NCI-H226 (cell line): ENCODE data around the gene FOXC1.

Experiments
- DNase-seq: peaks from one replicate; pipeline ENCODE4 v3.0.0-alpha.2; 2015

Gene FOXC1

DNA sequence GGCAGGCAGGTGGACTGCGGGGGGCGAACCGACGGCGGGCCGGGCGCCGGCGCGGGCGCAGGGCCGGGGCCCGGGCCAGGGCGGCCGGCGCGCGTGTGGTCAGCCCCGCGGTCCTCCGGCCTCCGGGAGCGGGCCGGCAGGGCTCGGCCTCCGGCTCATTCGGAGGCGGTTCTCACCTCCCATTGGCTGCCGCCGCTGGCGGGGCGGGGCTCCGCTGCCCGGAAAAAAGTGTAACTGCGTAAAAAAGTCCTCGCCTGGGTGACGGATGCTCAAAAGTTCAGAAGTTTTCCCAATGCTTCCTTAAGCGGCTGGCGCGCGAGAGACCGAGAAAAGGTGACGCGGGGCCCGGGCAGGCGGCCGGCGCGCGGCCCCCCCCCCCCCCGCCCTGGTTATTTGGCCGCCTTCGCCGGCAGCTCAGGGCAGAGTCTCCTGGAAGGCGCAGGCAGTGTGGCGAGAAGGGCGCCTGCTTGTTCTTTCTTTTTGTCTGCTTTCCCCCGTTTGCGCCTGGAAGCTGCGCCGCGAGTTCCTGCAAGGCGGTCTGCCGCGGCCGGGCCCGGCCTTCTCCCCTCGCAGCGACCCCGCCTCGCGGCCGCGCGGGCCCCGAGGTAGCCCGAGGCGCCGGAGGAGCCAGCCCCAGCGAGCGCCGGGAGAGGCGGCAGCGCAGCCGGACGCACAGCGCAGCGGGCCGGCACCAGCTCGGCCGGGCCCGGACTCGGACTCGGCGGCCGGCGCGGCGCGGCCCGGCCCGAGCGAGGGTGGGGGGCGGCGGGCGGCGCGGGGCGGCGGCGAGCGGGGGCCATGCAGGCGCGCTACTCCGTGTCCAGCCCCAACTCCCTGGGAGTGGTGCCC lies at the start of gene FOXC1:
Gene FOXC1 (plus strand): TSS at position 268 of the 849 bp plus-strand sequence. CDS start 531 bp downstream, at position 799.
- DNase-seq: peak; percentile 92

DNA sequence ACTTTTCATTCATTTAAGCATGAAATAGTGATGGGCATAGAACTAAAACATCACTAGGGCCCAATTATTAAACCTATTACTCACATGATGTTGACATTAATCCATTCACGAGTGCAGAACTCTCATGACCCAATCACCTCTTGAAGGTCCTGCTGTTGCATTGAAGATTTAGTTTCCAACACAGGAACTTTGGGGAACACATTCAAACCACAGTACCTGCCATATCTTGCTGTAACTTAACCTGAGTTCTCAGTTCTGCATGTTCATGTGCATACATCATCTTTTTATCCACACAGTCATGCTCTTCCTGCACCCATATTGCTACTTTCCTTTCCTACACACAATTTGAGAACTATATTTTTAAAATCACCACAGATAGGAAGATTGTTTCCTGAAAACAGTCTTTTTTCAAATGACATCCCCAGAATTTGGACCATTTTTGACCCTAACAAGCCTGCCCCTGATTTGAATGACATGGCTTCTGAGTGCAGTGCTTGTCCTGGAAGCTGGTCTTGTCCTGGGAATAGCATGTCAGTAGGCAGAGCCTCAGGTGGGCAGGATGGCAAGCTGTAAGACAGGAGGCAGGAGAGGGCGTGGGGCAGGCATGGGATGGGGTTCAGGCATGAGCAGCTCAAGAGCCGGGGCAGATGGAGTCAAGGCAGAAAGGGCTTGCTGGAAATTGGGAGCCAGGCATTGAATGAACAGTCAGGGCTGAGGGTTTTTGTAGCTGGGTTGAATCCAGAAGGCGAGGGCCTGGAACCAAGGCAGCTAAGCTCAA lies 49.2 kb upstream of the FOXC1 start:
- DNase-seq: no peak

DNA sequence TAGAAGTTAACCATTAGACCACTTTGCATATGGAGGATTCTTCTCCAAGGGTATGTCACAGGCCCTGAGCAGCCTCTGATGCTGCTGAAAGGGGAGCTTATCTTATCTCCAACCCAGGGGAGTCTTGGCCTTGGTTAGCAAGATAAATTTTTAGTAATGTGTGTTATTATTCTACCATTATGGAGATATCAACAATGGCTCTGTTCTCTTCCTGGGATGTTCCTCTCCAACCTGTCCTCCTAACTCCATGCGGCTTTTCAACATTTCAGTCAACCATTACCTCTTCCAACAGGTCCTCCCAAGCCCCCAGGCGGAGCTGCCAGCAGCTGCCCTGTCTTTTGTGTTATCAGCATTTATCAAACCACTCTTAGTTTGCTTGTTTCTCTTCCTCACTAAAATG lies 48.4 kb upstream of the FOXC1 start:
- no peak for DNase-seq

DNA sequence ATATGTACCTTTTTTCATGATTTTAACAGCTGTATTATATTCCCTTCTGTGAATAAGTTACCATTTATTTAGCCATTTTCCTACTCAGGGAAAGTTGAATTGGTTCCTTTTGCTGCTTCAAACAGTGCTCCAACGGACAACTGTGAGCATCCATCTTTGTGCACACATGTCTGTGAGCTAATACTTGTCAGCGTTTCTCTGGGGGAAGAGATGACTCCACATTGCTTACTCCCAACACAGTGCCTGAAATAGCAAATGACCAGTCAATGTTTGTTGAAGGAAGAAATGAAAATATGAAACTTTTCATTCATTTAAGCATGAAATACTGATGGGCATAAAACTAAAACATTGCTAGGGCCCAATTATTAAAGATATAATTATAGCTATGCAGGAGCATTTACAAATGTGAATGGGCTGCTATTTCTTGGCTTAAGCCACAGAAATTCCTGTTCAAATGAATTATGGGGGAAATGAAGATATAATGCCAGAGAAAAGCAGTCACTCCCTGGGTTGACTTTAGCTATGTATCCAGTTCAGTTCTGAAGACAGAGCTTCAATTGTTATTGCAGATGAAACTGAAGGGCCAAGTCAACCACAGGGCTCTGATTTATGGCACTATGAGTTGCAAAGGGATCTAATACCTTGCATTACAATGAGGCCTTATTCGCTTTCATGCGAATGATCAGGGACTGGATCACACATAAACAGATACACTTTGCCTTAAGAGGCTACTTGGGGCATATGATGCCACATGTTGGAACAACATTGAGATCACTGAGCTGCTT lies 47.4 kb upstream of the FOXC1 start:
- no peak for DNase-seq

- DNase-seq: no peak
Measured at GRCh38 chr6:1569377-1569776, 40.3 kb upstream of the FOXC1 start.

- DNase-seq: no peak
Measured at GRCh38 chr6:1570848-1571247, 38.9 kb upstream of the FOXC1 start.

DNA sequence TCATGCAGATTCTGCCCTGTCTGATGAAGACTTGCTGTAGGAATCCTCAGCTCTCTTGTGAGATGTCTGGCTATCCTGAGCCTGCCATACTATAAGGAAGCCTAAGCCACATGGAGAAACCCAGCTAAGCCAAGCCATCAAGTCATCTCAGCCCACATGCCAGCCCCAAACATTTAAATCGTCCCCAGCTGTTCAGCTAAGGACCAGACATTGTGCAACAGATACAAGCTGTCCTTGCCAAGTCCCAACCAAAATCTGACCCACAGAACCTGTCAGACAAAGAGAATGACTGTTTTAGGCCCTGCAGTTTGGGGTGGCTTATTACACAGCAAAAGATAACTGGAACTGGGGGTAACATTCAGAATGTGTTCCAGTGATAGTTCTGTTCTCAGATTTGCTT lies 36.8 kb upstream of the FOXC1 start:
- DNase-seq: no peak

- no peak for DNase-seq
Measured at GRCh38 chr6:1574083-1574761, 35.5 kb upstream of the FOXC1 start.

GRCh38 chr6:1574890-1575209 lies 34.9 kb upstream of the FOXC1 start:
- DNase-seq: no peak

GRCh38 chr6:1575210-1576041 lies 34.3 kb upstream of the FOXC1 start:
- no peak for DNase-seq

DNA sequence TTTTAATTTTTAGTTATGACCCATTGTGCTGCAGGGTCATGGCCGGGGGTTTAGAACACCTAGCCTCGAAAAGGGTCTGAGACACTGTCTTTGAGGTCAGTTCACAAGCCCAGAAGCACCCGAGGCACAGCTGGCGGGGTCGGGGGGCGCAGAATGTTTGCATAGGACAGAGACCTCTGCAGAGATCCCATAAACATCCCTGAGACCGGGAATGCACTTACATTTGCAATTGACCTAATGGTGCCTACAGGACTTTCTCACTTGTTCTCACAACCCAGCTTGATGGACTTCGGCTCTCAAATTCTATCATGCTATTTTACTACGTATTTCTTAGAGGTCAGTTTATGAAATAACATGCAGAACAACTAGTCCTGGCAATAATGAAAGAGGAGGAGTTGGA lies 33.5 kb upstream of the FOXC1 start:
- no peak for DNase-seq

DNA sequence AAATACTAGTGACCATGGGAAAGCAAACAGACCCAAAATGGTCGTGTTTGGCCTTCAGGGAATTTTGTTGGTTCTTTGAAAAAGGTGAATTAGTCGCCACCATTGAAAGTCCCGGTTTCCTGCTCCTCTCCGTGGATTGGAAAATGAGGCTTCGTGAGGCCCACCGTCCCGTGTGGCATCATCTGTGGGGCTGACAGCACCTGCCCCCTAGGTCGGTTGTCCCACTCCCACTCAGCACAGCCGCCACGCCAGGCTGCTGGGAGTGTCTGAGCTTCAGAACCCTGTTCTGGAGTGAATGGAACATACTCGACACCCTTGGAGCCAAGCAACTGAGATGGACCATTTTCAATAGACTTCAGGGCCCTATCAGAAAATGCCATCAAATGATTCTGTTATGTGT lies 33.0 kb upstream of the FOXC1 start:
- DNase-seq: no peak

- no peak for DNase-seq
Measured at GRCh38 chr6:1577146-1577680, 32.5 kb upstream of the FOXC1 start.

DNA sequence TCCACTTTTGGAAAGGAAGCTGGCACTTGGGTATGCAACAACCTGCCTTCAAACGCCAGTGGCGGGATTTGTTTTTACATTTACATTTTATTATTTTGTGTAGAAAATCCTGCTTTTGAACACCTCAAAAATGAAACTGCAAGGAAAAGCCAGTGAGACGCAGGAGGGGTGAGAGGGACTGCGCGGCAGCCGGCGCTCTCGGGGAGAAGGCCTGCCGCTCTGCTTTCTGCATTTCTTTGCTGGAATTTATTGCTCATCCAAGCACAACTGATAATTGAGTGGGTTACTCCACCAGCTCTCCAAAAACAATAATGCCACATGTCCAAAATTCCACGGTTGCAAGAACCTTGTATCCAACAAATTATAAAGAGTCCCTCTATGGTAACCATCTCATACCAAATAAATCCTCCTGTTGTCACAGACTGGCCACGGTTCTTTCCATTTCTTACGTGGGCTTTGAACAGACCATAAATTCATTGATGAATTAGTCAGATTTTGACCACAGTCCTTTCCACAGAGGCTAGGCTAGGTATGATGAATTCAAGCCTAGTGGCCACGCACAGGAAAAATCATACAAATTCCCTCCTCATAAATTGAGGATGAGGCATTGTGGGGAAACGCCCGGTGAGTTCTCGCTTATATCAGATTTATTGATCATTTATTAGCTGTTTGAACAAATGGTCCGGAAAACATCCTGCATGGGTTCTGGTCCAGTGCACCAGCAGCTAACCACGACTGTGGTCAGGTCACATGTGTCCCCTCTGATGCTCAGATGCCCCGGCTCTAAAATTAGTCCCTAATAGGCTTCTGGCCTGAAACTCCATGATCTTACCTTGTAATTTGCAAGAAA lies 31.6 kb upstream of the FOXC1 start:
- no peak for DNase-seq

GRCh38 chr6:1579096-1579495 lies 30.6 kb upstream of the FOXC1 start:
- no peak for DNase-seq

GRCh38 chr6:1580109-1580508 lies 29.6 kb upstream of the FOXC1 start:
- DNase-seq: no peak

- no peak for DNase-seq
Measured at GRCh38 chr6:1580585-1580984, 29.1 kb upstream of the FOXC1 start.

GRCh38 chr6:1581120-1581991 lies 28.4 kb upstream of the FOXC1 start:
- no peak for DNase-seq

- no peak for DNase-seq
Measured at GRCh38 chr6:1584146-1584545, 25.6 kb upstream of the FOXC1 start.
